Endothelial cell of umbilical vein (primary cell): ENCODE results near the gene ZNF660. TPM values are rescaled to one million over a fixed set of nuclear protein-coding genes. Genes with fewer than 3 reads are reported as not detected.
A peak's percentile ranks its signal among the peaks of the same experiment; 100 is the strongest.

Experiments
- BruUV-seq: library from RNA; stranded (reverse); fragments of 400-500 nt; replicated peaks from 2 replicates; lab custom pipeline; 2021; lab: Mats Ljungman, UMichigan
- CTCF ChIA-PET: fragments of 300-600, 350-600 bp; sonication (Branson Sonifier 250); formaldehyde crosslinking; loops from one replicate; lab custom pipeline; 2021; ENCODE audit warnings: antibody characterized with exemption, inconsistent platforms; lab: Charles Lee
- POLR2A ChIA-PET: fragments of 300-600, 350-600 bp; sonication (Branson Sonifier 250); formaldehyde crosslinking; loops from one replicate; lab custom pipeline; 2021; ENCODE audit warnings: antibody characterized with exemption, inconsistent platforms; lab: Charles Lee
- DNase-seq: peaks from one replicate; pipeline ENCODE4 v3.0.0-alpha.2; 2011; ENCODE audit warnings: low read depth, low spot score
- FAIRE-seq: peaks from 2 replicates; lab custom pipeline; 2011; peaks lifted over from hg19 to GRCh38; lab: Jason Lieb, UNC
- H2AFZ ChIP-seq: 2 replicates; pipeline ENCODE4 v1.6.0; 2012; ENCODE audit warnings: low read depth, low read length, control low read depth, inconsistent platforms
- H3K27ac ChIP-seq: 2 replicates; pipeline ENCODE4 v1.5.1; 2011; ENCODE audit warnings: low read depth, mild to moderate bottlenecking, control low read depth, low read length, moderate library complexity; ENCODE audit not compliant: insufficient read depth
- H3K27me3 ChIP-seq, 2 experiments: 2 replicates each; pipeline versions ENCODE4 v1.6.0 to v1.6.1; 2011; ENCODE audit warnings: low read length in 2 of 2, mixed read lengths in 1 of 2; ENCODE audit not compliant: control insufficient read depth in 2 of 2, insufficient read depth in 2 of 2
- H3K36me3 ChIP-seq, 2 experiments: 2 replicates in 1 of 2; 3 replicates in 1 of 2; pipeline ENCODE4 v1.5.1; 2011; ENCODE audit warnings: low read length in 2 of 2, mild to moderate bottlenecking in 1 of 2, moderate library complexity in 1 of 2; ENCODE audit not compliant: control insufficient read depth in 2 of 2, insufficient read depth in 2 of 2; ENCODE audit errors: extremely low read depth in 1 of 2
- H3K4me1 ChIP-seq: 3 replicates; pipeline ENCODE4 v1.5.1; 2011; ENCODE audit warnings: mild to moderate bottlenecking, low read length; ENCODE audit not compliant: control insufficient read depth, insufficient read depth; ENCODE audit errors: extremely low read depth
- H3K4me2 ChIP-seq: 2 replicates; pipeline ENCODE4 v1.6.1; 2011; ENCODE audit warnings: low read length, control low read depth, mixed read lengths; ENCODE audit not compliant: insufficient read depth
- H3K4me3 ChIP-seq, 3 experiments: fragments of 200-600 bp in 1 of 3; sonication (generic), shearing (Covaris generic) in 1 of 3; replicated peaks in 1 of 3; 2 replicates each; pipeline ENCODE4 v1.5.1; 2011 to 2016; ENCODE audit warnings: control low read depth in 3 of 3, low read length in 3 of 3, mild to moderate bottlenecking in 2 of 3, inconsistent platforms in 1 of 3, low read depth in 1 of 3, moderate library complexity in 1 of 3; ENCODE audit not compliant: insufficient read depth in 1 of 3
- H3K79me2 ChIP-seq: 2 replicates; pipeline ENCODE4 v1.6.0; 2012; ENCODE audit warnings: low read length, inconsistent platforms; ENCODE audit not compliant: control insufficient read depth, insufficient read depth
- H3K9ac ChIP-seq: replicated peaks from 2 replicates; pipeline ENCODE3; 2011; ENCODE audit warnings: low read length, control low read depth; ENCODE audit not compliant: insufficient read depth; ENCODE audit errors: extremely low read depth
- H3K9me1 ChIP-seq: replicated peaks from 3 replicates; pipeline ENCODE4 v1.6.0; 2011; ENCODE audit warnings: mild to moderate bottlenecking, low read length; ENCODE audit not compliant: control insufficient read depth, insufficient read depth; ENCODE audit errors: extremely low read depth
- H3K9me3 ChIP-seq: replicated peaks from 2 replicates; pipeline ENCODE4 v1.5.1; 2012; ENCODE audit warnings: low read length, inconsistent platforms; ENCODE audit not compliant: control insufficient read depth, insufficient read depth
- H4K20me1 ChIP-seq: replicated peaks from 2 replicates; pipeline ENCODE3; 2011; ENCODE audit warnings: mild to moderate bottlenecking, low read length; ENCODE audit not compliant: control insufficient read depth, insufficient read depth; ENCODE audit errors: extremely low read depth
- EZH2 ChIP-seq: IDR thresholded peaks from 2 replicates; pipeline ENCODE4 v1.6.1; 2012; ENCODE audit warnings: borderline replicate concordance, low read depth, mild to moderate bottlenecking, moderate library complexity, low read length, inconsistent platforms; ENCODE audit not compliant: severe bottlenecking
- FOS ChIP-seq: IDR thresholded peaks from 2 replicates; pipeline ENCODE4 v1.6.1; 2011; ENCODE audit warnings: mild to moderate bottlenecking, low read length, moderate library complexity, borderline replicate concordance; ENCODE audit not compliant: insufficient read depth
- GATA2 ChIP-seq: IDR thresholded peaks from 2 replicates; pipeline ENCODE4 v1.7.0; 2011; ENCODE audit warnings: low read depth, mild to moderate bottlenecking, moderate library complexity, mixed read lengths, low read length; ENCODE audit not compliant: insufficient read length, insufficient read depth
- JUN ChIP-seq: IDR thresholded peaks from 2 replicates; pipeline ENCODE4 v1.6.1; 2011; ENCODE audit warnings: borderline replicate concordance, low read depth; ENCODE audit not compliant: insufficient read length, insufficient read depth
- MYC ChIP-seq: IDR thresholded peaks from one replicate; pipeline ENCODE4 v1.6.1; 2011; ENCODE audit warnings: mild to moderate bottlenecking, low read depth, low read length
- POLR2A ChIP-seq: IDR thresholded peaks from 2 replicates; pipeline ENCODE4 v1.6.1; 2012; ENCODE audit warnings: low read depth, mild to moderate bottlenecking, control low read depth, low read length
- POLR2AphosphoS5 ChIP-seq: IDR thresholded peaks from 2 replicates; pipeline ENCODE4 v1.6.1; 2012; ENCODE audit warnings: low read depth, mild to moderate bottlenecking, control low read depth, low read length, moderate library complexity; ENCODE audit not compliant: insufficient read depth
- dilution Hi-C: fragments of 300-500 bp; cut with MboI; formaldehyde crosslinking; loops from one replicate; pipeline ENCODE4 v1.15.0; 2019; ENCODE audit warnings: low sequenced_read_pairs; ENCODE audit not compliant: extremely low pct_ligation_motif_present
- intact Hi-C: fragments of 100-400 bp; cut with micrococcal nuclease; formaldehyde crosslinking; loops from one replicate; pipeline ENCODE4 v1.10.0; 2022
- polyA plus RNA-seq, 4 experiments: library from polyadenylated mRNA; depleted of rRNA in 3 of 4; stranded (reverse) in 3 of 4; unstranded in 1 of 4; fragments of >200 nt; gene quantifications; 2 replicates each; pipeline versions ENCODE4 v1.2.1 to v1.2.3, GENCODE V29; 2011 to 2012; ENCODE audit warnings: missing spikeins in 1 of 4
- total RNA-seq: library from RNA; stranded (reverse); gene quantifications from 2 replicates; pipeline ENCODE4 v1.2.3, GENCODE V29; 2021
- TF ChIP-seq, protein P1 (sequence below), 2 donors: IDR thresholded peaks; 1 replicate in 1 of 2; 2 replicates in 1 of 2; pipeline ENCODE4 v1.5.1; 2011; ENCODE audit warnings: low read length in 2 of 2, mild to moderate bottlenecking in 2 of 2, moderate library complexity in 2 of 2, control low read depth in 1 of 2, inconsistent platforms in 1 of 2, low read depth in 1 of 2; ENCODE audit not compliant: insufficient read depth in 1 of 2; ENCODE audit errors: extremely low read depth in 1 of 2
- TF ChIP-seq, protein P2 (sequence below): IDR thresholded peaks from 2 replicates; pipeline ENCODE4 v1.6.1; 2011; ENCODE audit not compliant: insufficient read depth, insufficient read length

The ZNF660 gene
- total and polyA plus RNA-seq, 2 donors (not counting 3 experiments of a cell fraction or from before 2014, with no cell fraction given), result 0.44 to 1.5 TPM

DNA sequence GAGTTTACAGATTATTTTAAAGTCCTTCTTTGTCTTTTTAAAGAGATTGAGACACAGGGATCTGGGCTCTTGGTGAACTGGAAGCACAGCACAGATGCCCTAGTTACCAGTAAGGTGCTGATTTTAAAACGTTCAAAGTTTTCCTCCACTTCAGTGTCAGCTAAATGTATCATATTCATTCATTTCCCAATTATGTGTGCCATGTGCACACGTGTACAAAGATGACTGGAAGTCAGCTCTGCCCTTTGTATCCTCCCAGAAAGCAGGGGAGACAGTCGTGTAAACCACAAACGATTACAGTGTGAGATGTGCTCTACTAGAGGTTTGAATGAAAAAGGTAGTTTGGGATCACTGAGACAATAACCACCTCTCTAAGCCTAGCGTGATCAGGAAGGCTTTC lies 29.0 kb upstream of the ZNF660 start:
- DNase-seq (no peak), FAIRE-seq (peak; percentile 31)
- H2AFZ ChIP-seq, result peak overlapping the region; percentile 99
- peak overlapping the region; percentile 78 to 87 (median 82) for H3K4me3 ChIP-seq
- H3K27ac ChIP-seq, result no peak overlapping the region
- H4K20me1 ChIP-seq, result no peaks in the 10 kb centered on the region
- no peaks in the 10 kb centered on the region for H3K9me3 ChIP-seq
- H3K27me3 ChIP-seq, result no peaks in the 10 kb centered on the region
- ChIA-PET POLR2A (no interaction called here), CTCF (interaction anchor here (1.2 to 1.7 kb wide), 2 partner anchors 70 to 358 kb away, joined by 3 read pairs; partner anchors contain the start of gene ZNF197)
- H3K4me2 ChIP-seq, result peak overlapping the region; percentile 95
- dilution Hi-C loops (no loop called here), intact Hi-C loops (loop anchor here (2.0 to 10.0 kb wide), 2 partner anchors 69 to 469 kb away; partner anchors contain the start of genes CLEC3B and ZNF197)
- BruUV-seq, result no TSS peak
- H3K9ac ChIP-seq, result peak overlapping the region; percentile 65
- H3K9me1 ChIP-seq, result no peaks in the 10 kb centered on the region
- no peaks in the 10 kb centered on the region for H3K36me3 ChIP-seq
- H3K79me2 ChIP-seq, result no peaks in the 10 kb centered on the region
- TF ChIP-seq, protein P1, sequence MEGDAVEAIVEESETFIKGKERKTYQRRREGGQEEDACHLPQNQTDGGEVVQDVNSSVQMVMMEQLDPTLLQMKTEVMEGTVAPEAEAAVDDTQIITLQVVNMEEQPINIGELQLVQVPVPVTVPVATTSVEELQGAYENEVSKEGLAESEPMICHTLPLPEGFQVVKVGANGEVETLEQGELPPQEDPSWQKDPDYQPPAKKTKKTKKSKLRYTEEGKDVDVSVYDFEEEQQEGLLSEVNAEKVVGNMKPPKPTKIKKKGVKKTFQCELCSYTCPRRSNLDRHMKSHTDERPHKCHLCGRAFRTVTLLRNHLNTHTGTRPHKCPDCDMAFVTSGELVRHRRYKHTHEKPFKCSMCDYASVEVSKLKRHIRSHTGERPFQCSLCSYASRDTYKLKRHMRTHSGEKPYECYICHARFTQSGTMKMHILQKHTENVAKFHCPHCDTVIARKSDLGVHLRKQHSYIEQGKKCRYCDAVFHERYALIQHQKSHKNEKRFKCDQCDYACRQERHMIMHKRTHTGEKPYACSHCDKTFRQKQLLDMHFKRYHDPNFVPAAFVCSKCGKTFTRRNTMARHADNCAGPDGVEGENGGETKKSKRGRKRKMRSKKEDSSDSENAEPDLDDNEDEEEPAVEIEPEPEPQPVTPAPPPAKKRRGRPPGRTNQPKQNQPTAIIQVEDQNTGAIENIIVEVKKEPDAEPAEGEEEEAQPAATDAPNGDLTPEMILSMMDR (IDR thresholded peaks at IDR 0.05; ENCODE audit: extremely low read depth in 1 of 2, insufficient read depth in 1 of 2, low read depth in 1 of 2, low read length in 2 of 2), result no peak
- no peak for TF ChIP-seq GATA2
- no peak for TF ChIP-seq POLR2AphosphoS5
- TF ChIP-seq, protein P2, sequence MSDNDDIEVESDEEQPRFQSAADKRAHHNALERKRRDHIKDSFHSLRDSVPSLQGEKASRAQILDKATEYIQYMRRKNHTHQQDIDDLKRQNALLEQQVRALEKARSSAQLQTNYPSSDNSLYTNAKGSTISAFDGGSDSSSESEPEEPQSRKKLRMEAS, result no peak
- no peak for TF ChIP-seq EZH2
- no peak for TF ChIP-seq POLR2A
- no peak for TF ChIP-seq MYC
- no peak for TF ChIP-seq JUN
- TF ChIP-seq FOS, result no peak
- H3K4me1 ChIP-seq, result peaks cover 11% of the 10 kb centered on the region
